H1 (cell line): ENCODE results near the gene SRGAP3. TPM values are rescaled to one million over a fixed set of nuclear protein-coding genes. Genes with fewer than 3 reads are reported as not detected.
A peak's percentile ranks its signal among the peaks of the same experiment; 100 is the strongest.

ENCODE experiments used
- CTCF ChIA-PET: fragments of 300-600 bp; sonication (Branson Sonifier 250); formaldehyde crosslinking; loops from one replicate; lab custom pipeline; 2021; ENCODE audit not compliant: partially characterized antibody; lab: Charles Lee
- POLR2A ChIA-PET: fragments of 300-600 bp; sonication (Branson Sonifier 250); formaldehyde crosslinking; loops from one replicate; lab custom pipeline; 2021; ENCODE audit warnings: inconsistent platforms; ENCODE audit not compliant: partially characterized antibody; lab: Charles Lee
- DNase-seq, 2 experiments: peaks; one replicate each; pipeline versions ENCODE4 v3.0.0 to v3.0.0-alpha.2; 2010 to 2022; ENCODE audit warnings: low spot score in 2 of 2, low read depth in 1 of 2, mixed read lengths in 1 of 2
- FAIRE-seq: peaks from 2 replicates; lab custom pipeline; 2011; peaks lifted over from hg19 to GRCh38; lab: Jason Lieb, UNC
- H2AFZ ChIP-seq: 2 replicates; pipeline ENCODE4 v1.8.1; 2012; ENCODE audit warnings: low read length, inconsistent platforms
- H2AK5ac ChIP-seq: 2 replicates; pipeline ENCODE4 v1.6.1; 2013; ENCODE audit warnings: low read depth, low read length
- H2BK120ac ChIP-seq: replicated peaks from 2 replicates; pipeline ENCODE3; 2013; ENCODE audit warnings: low read depth, low read length, inconsistent platforms
- H2BK12ac ChIP-seq: 2 replicates; pipeline ENCODE4 v1.6.1; 2013; ENCODE audit warnings: low read depth, low read length
- H2BK15ac ChIP-seq: 2 replicates; pipeline ENCODE4 v1.6.1; 2013; ENCODE audit warnings: low read length
- H2BK20ac ChIP-seq: 2 replicates; pipeline ENCODE4 v1.6.1; 2013; ENCODE audit warnings: low read length
- H2BK5ac ChIP-seq: 2 replicates; pipeline ENCODE4 v1.6.1; 2013; ENCODE audit warnings: low read depth, low read length
- H3K14ac ChIP-seq: 2 replicates; pipeline ENCODE4 v1.6.1; 2013; ENCODE audit warnings: inconsistent platforms; ENCODE audit not compliant: insufficient read length
- H3K18ac ChIP-seq: 2 replicates; pipeline ENCODE4 v1.6.1; 2013; ENCODE audit warnings: low read length; ENCODE audit errors: extremely low read depth
- H3K23ac ChIP-seq: 2 replicates; pipeline ENCODE4 v1.6.1; 2013; ENCODE audit warnings: inconsistent platforms; ENCODE audit not compliant: insufficient read length
- H3K23me2 ChIP-seq: 2 replicates; pipeline ENCODE4 v1.6.1; 2013; ENCODE audit warnings: low read depth, low read length
- H3K27ac ChIP-seq: 2 replicates; pipeline ENCODE4 v1.6.1; 2011; ENCODE audit warnings: low read depth, low read length, inconsistent platforms
- H3K27me3 ChIP-seq, 4 experiments: replicated peaks in 1 of 4; 1 replicate in 1 of 4; 2 replicates in 3 of 4; pipeline versions ENCODE4 v1.6.1 to v1.8.1; 2011 to 2013; ENCODE audit warnings: low read length in 3 of 4, mild to moderate bottlenecking in 3 of 4, inconsistent platforms in 2 of 4, mixed read lengths in 2 of 4, moderate library complexity in 1 of 4; ENCODE audit not compliant: control insufficient read depth in 3 of 4, insufficient read depth in 3 of 4; ENCODE audit errors: extremely low read depth in 1 of 4
- H3K36me3 ChIP-seq, 4 experiments: 2 replicates each; pipeline versions ENCODE4 v1.6.1 to v1.8.1; 2011 to 2013; ENCODE audit warnings: mild to moderate bottlenecking in 4 of 4, low read length in 3 of 4, moderate library complexity in 2 of 4, control low read depth in 1 of 4, inconsistent platforms in 1 of 4; ENCODE audit not compliant: insufficient read depth in 4 of 4, control insufficient read depth in 2 of 4
- H3K4ac ChIP-seq: replicated peaks from 2 replicates; pipeline ENCODE3; 2013; ENCODE audit warnings: low read length, low read depth, mixed read lengths, inconsistent platforms; ENCODE audit not compliant: insufficient read length
- H3K4me1 ChIP-seq, 4 experiments: replicated peaks in 1 of 4; 1 replicate in 1 of 4; 2 replicates in 3 of 4; pipeline versions ENCODE4 v1.6.1 to v1.8.1; 2011 to 2013; ENCODE audit warnings: low read length in 3 of 4, inconsistent platforms in 2 of 4, mixed read lengths in 1 of 4; ENCODE audit not compliant: insufficient read depth in 4 of 4, control insufficient read depth in 3 of 4
- H3K4me2 ChIP-seq, 2 experiments: 2 replicates each; pipeline versions ENCODE4 v1.6.1 to v1.8.1; 2011 to 2013; ENCODE audit warnings: low read depth in 2 of 2, low read length in 2 of 2, control low read depth in 1 of 2, inconsistent platforms in 1 of 2, mild to moderate bottlenecking in 1 of 2; ENCODE audit not compliant: insufficient read depth in 1 of 2
- H3K4me3 ChIP-seq, 4 experiments: fragments of 200-600, 300-600 bp in 1 of 4; sonication (generic), shearing (Covaris generic), sonication (Bioruptor Twin) in 1 of 4; 2 replicates each; pipeline versions ENCODE4 v1.5.1 to v1.8.1; 2011 to 2016; ENCODE audit warnings: low read length in 4 of 4, low read depth in 3 of 4, control low read depth in 2 of 4, inconsistent platforms in 2 of 4, mild to moderate bottlenecking in 2 of 4, mixed read lengths in 1 of 4, moderate library complexity in 1 of 4; ENCODE audit not compliant: insufficient read depth in 2 of 4; ENCODE audit errors: extremely low read depth in 1 of 4
- H3K56ac ChIP-seq: replicated peaks from 2 replicates; pipeline ENCODE3; 2013; ENCODE audit warnings: low read depth, mild to moderate bottlenecking, mixed read lengths, low read length, inconsistent platforms; ENCODE audit not compliant: insufficient read length
- H3K79me1 ChIP-seq: 2 replicates; pipeline ENCODE4 v1.6.1; 2013; ENCODE audit warnings: low read depth, low read length, control low read depth
- H3K79me2 ChIP-seq, 2 experiments: 2 replicates each; pipeline versions ENCODE4 v1.6.1 to v1.8.1; 2012 to 2013; ENCODE audit warnings: low read length in 2 of 2, mild to moderate bottlenecking in 2 of 2, inconsistent platforms in 1 of 2; ENCODE audit not compliant: insufficient read depth in 2 of 2, control insufficient read depth in 1 of 2
- H3K9ac ChIP-seq, 4 experiments: replicated peaks in 1 of 4; 1 replicate in 1 of 4; 2 replicates in 3 of 4; pipeline versions ENCODE4 v1.6.1 to v1.8.1; 2011 to 2013; ENCODE audit warnings: low read depth in 3 of 4, low read length in 3 of 4, control low read depth in 2 of 4, mild to moderate bottlenecking in 2 of 4, moderate library complexity in 2 of 4, inconsistent platforms in 1 of 4; ENCODE audit errors: extremely low read depth in 1 of 4
- H3K9me3 ChIP-seq, 2 experiments: 2 replicates each; pipeline versions ENCODE4 v1.6.1 to v1.8.1; 2012 to 2013; ENCODE audit warnings: mild to moderate bottlenecking in 2 of 2, moderate library complexity in 2 of 2, control low read depth in 1 of 2, inconsistent platforms in 1 of 2, low read depth in 1 of 2, low read length in 1 of 2, mixed read lengths in 1 of 2; ENCODE audit not compliant: insufficient read depth in 2 of 2
- H4K20me1 ChIP-seq, 2 experiments: replicated peaks in 1 of 2; 2 replicates each; pipeline versions ENCODE3 to v1.8.1; 2011 to 2013; ENCODE audit warnings: inconsistent platforms in 2 of 2, low read length in 2 of 2, mild to moderate bottlenecking in 1 of 2; ENCODE audit not compliant: insufficient read depth in 2 of 2, control insufficient read depth in 1 of 2
- H4K5ac ChIP-seq: 2 replicates; pipeline ENCODE4 v1.6.1; 2013; ENCODE audit warnings: low read length, low read depth, mixed read lengths, inconsistent platforms; ENCODE audit not compliant: insufficient read length
- H4K8ac ChIP-seq: 2 replicates; pipeline ENCODE4 v1.8.0; 2013; ENCODE audit warnings: mild to moderate bottlenecking, moderate library complexity, low read length, inconsistent platforms; ENCODE audit not compliant: insufficient read depth; ENCODE audit errors: extremely low read depth
- H4K91ac ChIP-seq: replicated peaks from 2 replicates; pipeline ENCODE3; 2013; ENCODE audit warnings: low read length, mixed read lengths, inconsistent platforms; ENCODE audit not compliant: insufficient read length
- CEBPB ChIP-seq: IDR thresholded peaks from 2 replicates; pipeline ENCODE4 v1.6.1; 2012; ENCODE audit warnings: low read depth, low read length
- JUN ChIP-seq: IDR thresholded peaks from 2 replicates; pipeline ENCODE4 v1.6.1; 2011; ENCODE audit warnings: low read depth, mild to moderate bottlenecking, improper control_type of control experiment, low read length
- POLR2A ChIP-seq, 2 experiments: IDR thresholded peaks; 1 replicate in 1 of 2; 2 replicates in 1 of 2; pipeline ENCODE4 v1.6.1; 2011; ENCODE audit warnings: low read depth in 2 of 2, low read length in 2 of 2, mild to moderate bottlenecking in 2 of 2; ENCODE audit errors: control extremely low read depth in 1 of 2
- RBBP5 ChIP-seq: IDR thresholded peaks from 2 replicates; pipeline ENCODE4 v1.7.1; 2012; ENCODE audit warnings: low read depth, mild to moderate bottlenecking, inconsistent platforms, low read length, moderate library complexity, borderline replicate concordance
- TEAD4 ChIP-seq: IDR thresholded peaks from 2 replicates; pipeline ENCODE4 v1.6.1; 2012; ENCODE audit warnings: low read depth, low read length, inconsistent platforms, mixed read lengths
- WGBS, 2 experiments: shearing (Covaris generic) in 1 of 2; methylation state at CpG; one replicate each; pipeline versions ENCODE4 v1.1.6 to v1.1.7; 2013 to 2015; ENCODE audit warnings: low lambda C conversion rate in 2 of 2, mixed read lengths in 2 of 2, inconsistent platforms in 1 of 2, low coverage in 1 of 2, missing lambda C conversion rate in 1 of 2; ENCODE audit not compliant: insufficient replicate concordance in 2 of 2, insufficient coverage in 1 of 2, insufficient read length in 1 of 2; ENCODE audit errors: extremely low coverage in 1 of 2, missing lambda C conversion rate in 1 of 2; 5-methylcytosine and 5-hydroxymethylcytosine counted together
- polyA plus RNA-seq, 7 experiments: library from polyadenylated mRNA; depleted of rRNA in 3 of 7; stranded (reverse) in 5 of 7; unstranded in 2 of 7; fragments of >200 nt in 5 of 7; fragments of 200-250 nt in 2 of 7; gene quantifications; 1 replicate in 5 of 7; 2 replicates in 1 of 7; 4 replicates in 1 of 7; pipeline versions ENCODE4 v1.2.1 to v1.2.3, GENCODE V29; 2011 to 2013; ENCODE audit warnings: missing spikeins in 2 of 7, mixed read lengths in 2 of 7
- total RNA-seq: library from RNA; stranded (reverse); fragmentation: NEBNext Ultra II Directional; extraction: Animal tissue kit (Norgen Biotek cat#: 25700); gene quantifications from 2 replicates; pipeline ENCODE4 v1.2.1, GENCODE V29; 2021
- TF ChIP-seq, protein P1 (sequence below): IDR thresholded peaks from 2 replicates; pipeline ENCODE4 v1.6.1; 2012; ENCODE audit warnings: inconsistent platforms

Gene SRGAP3
- total and polyA plus RNA-seq, 2 of the 8 experiments (the other 6 are each of a cell fraction or from before 2014, with no cell fraction given), result 5.8 to 11.4 TPM

GRCh38 chr3:9155028-9155427 lies 94.4 kb downstream of the SRGAP3 start:
- no peak for FAIRE-seq
- H2BK120ac ChIP-seq, result no peak overlapping the region
- H3K79me2 ChIP-seq, result no peaks in the 10 kb centered on the region
- POLR2A ChIA-PET, result no interaction called here
- WGBS, 2 experiments, result 87% methylated on average over 4 of the region's 4 CpGs; no CpG with 5 or more reads in 1 of the 2 experiments
- H2AFZ ChIP-seq, result no peak overlapping the region
- H3K23ac ChIP-seq, result no peak overlapping the region
- H3K27ac ChIP-seq, result no peak overlapping the region
- no peak overlapping the region for H3K4me2 ChIP-seq
- H3K23me2 ChIP-seq, result no peaks in the 10 kb centered on the region; the same call in 1 of the 2 replicates
- H2BK20ac ChIP-seq, result no peak overlapping the region
- TF ChIP-seq POLR2A (IDR thresholded peaks at IDR 0.05; ENCODE audit: control extremely low read depth in 1 of 2, low read depth in 2 of 2, low read length in 2 of 2) (no peak), CEBPB (no peak), TEAD4 (no peak), RBBP5 (no peak), JUN (no peak)
- TF ChIP-seq, protein P1, sequence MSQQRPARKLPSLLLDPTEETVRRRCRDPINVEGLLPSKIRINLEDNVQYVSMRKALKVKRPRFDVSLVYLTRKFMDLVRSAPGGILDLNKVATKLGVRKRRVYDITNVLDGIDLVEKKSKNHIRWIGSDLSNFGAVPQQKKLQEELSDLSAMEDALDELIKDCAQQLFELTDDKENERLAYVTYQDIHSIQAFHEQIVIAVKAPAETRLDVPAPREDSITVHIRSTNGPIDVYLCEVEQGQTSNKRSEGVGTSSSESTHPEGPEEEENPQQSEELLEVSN, result no peak
- TF ChIP-seq, all 59 proteins: peak for 0
- Histone ChIP-seq H2BK5ac (no peak overlapping the region), H3K9me3 (peaks cover 16 to 27% of the 10 kb centered on the region in 2 experiments), H3K4me3 (no peak overlapping the region), H3K9ac (no peak overlapping the region), H3K79me1 (no peaks in the 10 kb centered on the region), H2AK5ac (no peak overlapping the region), H3K4me1 (peaks cover 0 to 8% (median under 1%) of the 10 kb centered on the region in 4 experiments; a peak in 2 of 7 replicates), H2BK15ac (0 out of 2 replicates have a peak overlapping the region, but pooled peaks have one; percentile 6), H4K20me1 (no peaks in the 10 kb centered on the region), H3K4ac (no peak overlapping the region), H4K8ac (no peak overlapping the region), H2BK12ac (no peak overlapping the region), H4K91ac (no peak overlapping the region), H3K27me3 (no peaks in the 10 kb centered on the region), H3K36me3 (no peaks in the 10 kb centered on the region), H3K56ac (no peak overlapping the region), H4K5ac (no peak overlapping the region), H3K18ac (no peak overlapping the region), H3K14ac (no peak overlapping the region)
- no peak for DNase-seq
- CTCF ChIA-PET, result interaction anchor here (0.9 to 1.9 kb wide), 4 partner anchors 31 to 167 kb away, joined by 3 to 7 read pairs (median 4); partner anchors contain the start of gene SRGAP3
